ENCODE data around the gene MED13L. TPM values are rescaled to one million over a fixed set of nuclear protein-coding genes. Genes with fewer than 3 reads are reported as not detected.

MED13L gene
- total and polyA plus RNA-seq, 2 donors (not counting 1 experiment from before 2014, with no cell fraction given): 56.5 to 97.3 TPM

DNA sequence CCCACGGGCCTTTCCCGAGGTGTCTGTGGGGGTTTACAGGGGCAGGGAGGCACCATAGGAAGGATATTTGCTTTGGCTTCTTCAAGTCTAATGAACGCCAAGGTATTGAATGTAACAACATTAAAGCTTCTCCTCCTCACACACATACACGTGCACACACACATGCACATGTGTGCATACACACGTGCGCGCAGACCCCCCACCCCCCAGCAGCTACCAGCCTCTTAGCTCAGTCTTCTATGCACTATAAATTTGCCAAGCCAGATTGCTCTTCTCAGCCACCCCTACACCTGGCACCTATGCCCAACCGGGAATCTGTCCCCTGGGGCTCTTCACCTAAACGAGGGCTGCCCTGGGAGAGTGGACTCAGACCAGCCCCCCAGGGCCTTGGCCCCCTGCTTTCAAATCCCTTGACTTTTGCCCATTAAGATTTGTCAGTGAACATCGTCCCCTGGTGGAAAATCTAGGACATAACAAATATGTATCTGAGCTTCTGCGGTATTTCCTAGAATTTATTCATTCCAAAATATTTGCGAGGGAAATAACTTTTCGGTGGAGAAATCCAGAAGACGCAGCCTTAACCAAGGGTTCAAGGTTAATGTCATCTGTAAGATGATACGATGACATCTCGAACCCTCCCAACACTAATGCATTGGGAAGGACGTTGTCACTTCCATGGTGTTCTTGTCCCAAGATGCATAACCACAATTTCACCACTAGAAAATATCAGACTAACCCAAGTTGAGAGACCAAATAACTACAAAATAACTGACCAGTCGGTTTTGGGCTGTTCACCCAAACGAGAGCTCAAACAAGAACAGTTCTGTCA lies 330.4 kb downstream of the MED13L start:
- Histone ChIP-seq H3K27me3 (ENCODE audit: control insufficient read depth, insufficient read depth, low read length) (no peaks in the 10 kb centered on the region), H3K27ac (ENCODE audit: insufficient read depth, low read length) (no peak overlapping the region), H3K79me2 (ENCODE audit: control insufficient read depth, insufficient read depth, low read length) (no peaks in the 10 kb centered on the region), H3K36me3 (ENCODE audit: control insufficient read depth, insufficient read depth, low read length) (no peaks in the 10 kb centered on the region), H3K4me2 (ENCODE audit: extremely low read depth, insufficient read depth, low read length) (no peak overlapping the region), H2AFZ (ENCODE audit: low read length) (no peak overlapping the region), H4K20me1 (ENCODE audit: control insufficient read depth, extremely low read depth, insufficient read depth, low read length) (no peaks in the 10 kb centered on the region), H3K4me1 (ENCODE audit: control insufficient read depth, extremely low read depth, insufficient read depth, low read length) (no peaks in the 10 kb centered on the region), H3K4me3 (replicated peaks in 1 of 4; ENCODE audit: control extremely low read depth in 1 of 4, insufficient read depth in 1 of 4, low read depth in 3 of 4, low read length in 4 of 4) (no peak overlapping the region), H3K9me3 (ENCODE audit: control insufficient read depth, insufficient read depth, low read depth, low read length) (no peaks in the 10 kb centered on the region), H3K9ac (ENCODE audit: insufficient read depth, low read length) (no peak overlapping the region)
- DNase-seq (ENCODE audit: low read depth in 2 of 2): no peak
- TF ChIP-seq, protein P1, sequence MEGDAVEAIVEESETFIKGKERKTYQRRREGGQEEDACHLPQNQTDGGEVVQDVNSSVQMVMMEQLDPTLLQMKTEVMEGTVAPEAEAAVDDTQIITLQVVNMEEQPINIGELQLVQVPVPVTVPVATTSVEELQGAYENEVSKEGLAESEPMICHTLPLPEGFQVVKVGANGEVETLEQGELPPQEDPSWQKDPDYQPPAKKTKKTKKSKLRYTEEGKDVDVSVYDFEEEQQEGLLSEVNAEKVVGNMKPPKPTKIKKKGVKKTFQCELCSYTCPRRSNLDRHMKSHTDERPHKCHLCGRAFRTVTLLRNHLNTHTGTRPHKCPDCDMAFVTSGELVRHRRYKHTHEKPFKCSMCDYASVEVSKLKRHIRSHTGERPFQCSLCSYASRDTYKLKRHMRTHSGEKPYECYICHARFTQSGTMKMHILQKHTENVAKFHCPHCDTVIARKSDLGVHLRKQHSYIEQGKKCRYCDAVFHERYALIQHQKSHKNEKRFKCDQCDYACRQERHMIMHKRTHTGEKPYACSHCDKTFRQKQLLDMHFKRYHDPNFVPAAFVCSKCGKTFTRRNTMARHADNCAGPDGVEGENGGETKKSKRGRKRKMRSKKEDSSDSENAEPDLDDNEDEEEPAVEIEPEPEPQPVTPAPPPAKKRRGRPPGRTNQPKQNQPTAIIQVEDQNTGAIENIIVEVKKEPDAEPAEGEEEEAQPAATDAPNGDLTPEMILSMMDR (conservative IDR thresholded peaks at IDR 0.05 in 1 of 2, IDR thresholded peaks at IDR 0.05 in 1 of 2; ENCODE audit: low read depth in 1 of 2, low read length in 2 of 2): peak; percentile 48 to 56
- TF ChIP-seq EZH2 (IDR thresholded peaks at IDR 0.05; ENCODE audit: low read length, missing control alignments): no peak

DNA sequence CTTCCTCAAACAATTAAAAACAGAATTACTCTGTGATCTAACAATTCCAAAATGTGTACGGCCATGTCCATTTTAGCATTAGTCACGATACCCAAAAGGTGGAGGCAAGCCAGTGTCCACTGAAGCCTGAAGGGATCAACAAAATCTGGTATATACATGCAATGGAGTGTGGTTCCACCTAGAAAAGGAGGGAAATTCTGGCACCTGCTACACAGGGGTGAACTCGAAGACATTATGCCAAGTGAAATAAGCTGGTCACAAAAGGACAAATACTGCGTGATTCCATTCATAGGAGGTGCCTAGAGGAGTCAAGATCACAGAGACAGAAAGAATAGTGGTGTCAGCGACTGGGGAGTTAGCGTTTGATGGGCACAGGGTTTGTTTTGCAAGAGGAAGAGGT lies 331.4 kb downstream of the MED13L start:
- Histone ChIP-seq H3K79me2 (ENCODE audit: control insufficient read depth, insufficient read depth, low read length) (no peaks in the 10 kb centered on the region), H3K9ac (ENCODE audit: insufficient read depth, low read length) (no peak overlapping the region), H2AFZ (ENCODE audit: low read length) (no peak overlapping the region), H3K27me3 (ENCODE audit: control insufficient read depth, insufficient read depth, low read length) (no peaks in the 10 kb centered on the region), H3K36me3 (ENCODE audit: control insufficient read depth, insufficient read depth, low read length) (no peaks in the 10 kb centered on the region), H3K9me3 (ENCODE audit: control insufficient read depth, insufficient read depth, low read depth, low read length) (no peaks in the 10 kb centered on the region), H4K20me1 (ENCODE audit: control insufficient read depth, extremely low read depth, insufficient read depth, low read length) (no peaks in the 10 kb centered on the region), H3K4me3 (replicated peaks in 1 of 4; ENCODE audit: control extremely low read depth in 1 of 4, insufficient read depth in 1 of 4, low read depth in 3 of 4, low read length in 4 of 4) (no peak overlapping the region), H3K27ac (ENCODE audit: insufficient read depth, low read length) (no peak overlapping the region), H3K4me2 (ENCODE audit: extremely low read depth, insufficient read depth, low read length) (no peak overlapping the region), H3K4me1 (ENCODE audit: control insufficient read depth, extremely low read depth, insufficient read depth, low read length) (no peaks in the 10 kb centered on the region)
- TF ChIP-seq, protein P1 (conservative IDR thresholded peaks at IDR 0.05 in 1 of 2, IDR thresholded peaks at IDR 0.05 in 1 of 2; ENCODE audit: low read depth in 1 of 2, low read length in 2 of 2): no peak
- no peak for TF ChIP-seq EZH2 (IDR thresholded peaks at IDR 0.05; ENCODE audit: low read length, missing control alignments)
- DNase-seq (ENCODE audit: low read depth in 2 of 2): no peak

DNA sequence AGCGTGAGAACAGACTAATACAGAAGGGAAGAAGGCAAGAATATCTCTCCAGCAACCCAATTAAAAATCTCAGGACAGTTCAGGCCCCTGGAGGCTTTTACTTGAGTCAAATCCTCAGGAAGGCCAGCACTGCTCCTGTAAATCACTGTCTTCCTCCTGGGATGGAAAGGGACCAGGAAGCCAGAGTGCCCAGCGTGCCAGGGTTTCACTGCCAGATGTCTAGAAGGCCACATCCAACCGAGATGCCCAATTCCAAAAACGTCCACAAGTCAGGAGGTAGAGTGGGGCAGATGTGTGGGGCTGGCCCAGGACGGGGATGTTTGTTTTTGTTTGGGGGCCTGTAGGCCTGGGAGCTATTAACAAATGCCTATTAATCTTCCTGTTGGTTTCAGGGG lies 332.0 kb downstream of the MED13L start:
- Histone ChIP-seq H3K9ac (ENCODE audit: insufficient read depth, low read length) (no peak overlapping the region), H3K79me2 (ENCODE audit: control insufficient read depth, insufficient read depth, low read length) (no peaks in the 10 kb centered on the region), H3K4me1 (ENCODE audit: control insufficient read depth, extremely low read depth, insufficient read depth, low read length) (no peaks in the 10 kb centered on the region), H3K36me3 (ENCODE audit: control insufficient read depth, insufficient read depth, low read length) (no peaks in the 10 kb centered on the region), H4K20me1 (ENCODE audit: control insufficient read depth, extremely low read depth, insufficient read depth, low read length) (no peaks in the 10 kb centered on the region), H3K4me2 (ENCODE audit: extremely low read depth, insufficient read depth, low read length) (no peak overlapping the region), H3K9me3 (ENCODE audit: control insufficient read depth, insufficient read depth, low read depth, low read length) (no peaks in the 10 kb centered on the region), H3K27ac (ENCODE audit: insufficient read depth, low read length) (no peak overlapping the region), H3K4me3 (replicated peaks in 1 of 4; ENCODE audit: control extremely low read depth in 1 of 4, insufficient read depth in 1 of 4, low read depth in 3 of 4, low read length in 4 of 4) (no peak overlapping the region), H3K27me3 (ENCODE audit: control insufficient read depth, insufficient read depth, low read length) (no peaks in the 10 kb centered on the region), H2AFZ (ENCODE audit: low read length) (no peak overlapping the region)
- no peak for TF ChIP-seq EZH2 (IDR thresholded peaks at IDR 0.05; ENCODE audit: low read length, missing control alignments)
- TF ChIP-seq, protein P1 (conservative IDR thresholded peaks at IDR 0.05 in 1 of 2, IDR thresholded peaks at IDR 0.05 in 1 of 2; ENCODE audit: low read depth in 1 of 2, low read length in 2 of 2): no peak
- no peak for DNase-seq (ENCODE audit: low read depth in 2 of 2)
